Suprapubic skin (tissue), 4 donors: ENCODE data around the gene MCC.

ENCODE experiments used
- EP300 ChIP-seq: sonication (generic); formaldehyde crosslinking; IDR thresholded peaks from one replicate; pipeline ENCODE4 v1.6.1; 2017; ENCODE audit warnings: antibody characterized with exemption
- POLR2A ChIP-seq, 2 donors: fragments of 450-650 bp; IDR thresholded peaks; one replicate each; pipeline ENCODE4 v1.6.1; 2017; ENCODE audit warnings: antibody characterized with exemption in 2 of 2, mild to moderate bottlenecking in 2 of 2, moderate library complexity in 2 of 2
- POLR2AphosphoS5 ChIP-seq, 3 donors: sonication (generic); formaldehyde crosslinking; IDR thresholded peaks; one replicate each; pipeline ENCODE4 v1.6.1; 2017; ENCODE audit warnings: antibody characterized with exemption in 3 of 3
- TF ChIP-seq, protein P1 (sequence below), 2 donors: fragments of 200-600 bp in 1 of 2; fragments of 450-650 bp in 1 of 2; sonication (generic) in 1 of 2; IDR thresholded peaks; one replicate each; pipeline ENCODE4 v1.5.1; 2016 to 2019; ENCODE audit warnings: antibody characterized with exemption in 2 of 2, mild to moderate bottlenecking in 1 of 2, moderate library complexity in 1 of 2

DNA sequence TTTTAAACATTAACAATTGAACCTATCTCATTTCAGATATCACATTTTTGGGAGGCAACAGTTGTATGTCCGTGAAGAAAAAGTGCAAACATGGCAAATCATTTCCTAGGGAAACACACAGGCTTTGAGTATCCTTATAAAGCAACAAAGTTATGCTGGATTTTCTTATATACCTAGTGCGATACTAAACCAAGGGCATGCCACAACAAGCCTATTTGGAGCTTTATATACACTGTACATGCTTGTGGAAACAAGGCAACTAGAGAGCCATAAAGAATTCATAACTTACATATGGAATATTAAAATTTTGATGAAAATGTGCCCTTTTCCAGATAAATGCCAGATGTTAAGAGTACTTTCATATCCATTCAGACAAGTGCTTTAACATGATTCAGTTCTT lies 320.3 kb downstream of the MCC start:
- TF ChIP-seq, protein P1, sequence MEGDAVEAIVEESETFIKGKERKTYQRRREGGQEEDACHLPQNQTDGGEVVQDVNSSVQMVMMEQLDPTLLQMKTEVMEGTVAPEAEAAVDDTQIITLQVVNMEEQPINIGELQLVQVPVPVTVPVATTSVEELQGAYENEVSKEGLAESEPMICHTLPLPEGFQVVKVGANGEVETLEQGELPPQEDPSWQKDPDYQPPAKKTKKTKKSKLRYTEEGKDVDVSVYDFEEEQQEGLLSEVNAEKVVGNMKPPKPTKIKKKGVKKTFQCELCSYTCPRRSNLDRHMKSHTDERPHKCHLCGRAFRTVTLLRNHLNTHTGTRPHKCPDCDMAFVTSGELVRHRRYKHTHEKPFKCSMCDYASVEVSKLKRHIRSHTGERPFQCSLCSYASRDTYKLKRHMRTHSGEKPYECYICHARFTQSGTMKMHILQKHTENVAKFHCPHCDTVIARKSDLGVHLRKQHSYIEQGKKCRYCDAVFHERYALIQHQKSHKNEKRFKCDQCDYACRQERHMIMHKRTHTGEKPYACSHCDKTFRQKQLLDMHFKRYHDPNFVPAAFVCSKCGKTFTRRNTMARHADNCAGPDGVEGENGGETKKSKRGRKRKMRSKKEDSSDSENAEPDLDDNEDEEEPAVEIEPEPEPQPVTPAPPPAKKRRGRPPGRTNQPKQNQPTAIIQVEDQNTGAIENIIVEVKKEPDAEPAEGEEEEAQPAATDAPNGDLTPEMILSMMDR (IDR thresholded peaks at IDR 0.05) = no peak
- TF ChIP-seq POLR2A (IDR thresholded peaks at IDR 0.05) = no peak
- TF ChIP-seq EP300 = no peak
- TF ChIP-seq POLR2AphosphoS5 (IDR thresholded peaks at IDR 0.05) = no peak
